ENCODE measurements around the gene GATA3.

GRCh38 chr10:8056378-8056777, 1.9 kb downstream of the GATA3 start:
- TF ChIP-seq ZNF70 (CRISPR knock-in tag; IDR thresholded peaks at IDR 0.05) (no peak), PATZ1 (CRISPR knock-in tag; IDR thresholded peaks at IDR 0.05; ENCODE audit: borderline replicate concordance) (no peak), CSDC2 (CRISPR knock-in tag; IDR thresholded peaks at IDR 0.05) (no peak), ZFP30 (CRISPR knock-in tag; IDR thresholded peaks at IDR 0.05) (no peak), RARB (CRISPR knock-in tag; IDR thresholded peaks at IDR 0.05) (no peak), TOX (CRISPR knock-in tag; IDR thresholded peaks at IDR 0.05; ENCODE audit: borderline replicate concordance) (no peak), TSHZ2 (CRISPR knock-in tag; IDR thresholded peaks at IDR 0.05) (no peak), PPARA (CRISPR knock-in tag; IDR thresholded peaks at IDR 0.05; ENCODE audit: borderline replicate concordance) (no peak), ARNTL (CRISPR knock-in tag; IDR thresholded peaks at IDR 0.05; ENCODE audit: borderline replicate concordance, low read depth) (no peak), ESRRG (CRISPR knock-in tag; IDR thresholded peaks at IDR 0.05) (no peak), CREB5 (CRISPR knock-in tag; IDR thresholded peaks at IDR 0.05; ENCODE audit: low read depth) (no peak)

Measured in SK-N-SH treated with all-trans-retinoic acid at 6 μM for 48 hours (cell line).